H1 (cell line): Measurements from ENCODE around the gene ARL6IP1. TPM values are rescaled to one million over a fixed set of nuclear protein-coding genes. Genes with fewer than 3 reads are reported as not detected.

Experiments
- RAD21 ChIP-seq, 2 experiments: IDR thresholded peaks in 1 of 2; conservative IDR thresholded peaks in 1 of 2; 2 replicates each; pipeline ENCODE4 v1.6.1; 2011; ENCODE audit warnings: low read depth in 2 of 2, low read length in 2 of 2, improper control_type of control experiment in 1 of 2, inconsistent platforms in 1 of 2, mild to moderate bottlenecking in 1 of 2, moderate library complexity in 1 of 2
- SIN3A ChIP-seq, 2 experiments: IDR thresholded peaks in 1 of 2; conservative IDR thresholded peaks in 1 of 2; 2 replicates each; pipeline ENCODE4 v1.6.1; 2011 to 2012; ENCODE audit warnings: low read length in 2 of 2, improper control_type of control experiment in 1 of 2, low read depth in 1 of 2, mild to moderate bottlenecking in 1 of 2
- TAF1 ChIP-seq: IDR thresholded peaks from 2 replicates; pipeline ENCODE4 v1.6.1; 2011; ENCODE audit warnings: mild to moderate bottlenecking, low read depth, low read length
- polyA plus RNA-seq, 7 experiments: library from polyadenylated mRNA; depleted of rRNA in 3 of 7; stranded (reverse) in 5 of 7; unstranded in 2 of 7; fragments of >200 nt in 5 of 7; fragments of 200-250 nt in 2 of 7; gene quantifications; 1 replicate in 5 of 7; 2 replicates in 1 of 7; 4 replicates in 1 of 7; pipeline versions ENCODE4 v1.2.1 to v1.2.3, GENCODE V29; 2011 to 2013; ENCODE audit warnings: missing spikeins in 2 of 7, mixed read lengths in 2 of 7
- total RNA-seq: library from RNA; stranded (reverse); fragmentation: NEBNext Ultra II Directional; extraction: Animal tissue kit (Norgen Biotek cat#: 25700); gene quantifications from 2 replicates; pipeline ENCODE4 v1.2.1, GENCODE V29; 2021
- TF ChIP-seq, protein P1 (sequence below): fragments of 300-600 bp; sonication (generic); IDR thresholded peaks from 2 replicates; pipeline ENCODE4 v1.7.1; 2012; ENCODE audit warnings: low read length, moderate library complexity, mild to moderate bottlenecking, inconsistent platforms; ENCODE audit not compliant: insufficient replicate concordance

ARL6IP1 gene
- total and polyA plus RNA-seq, 2 of the 8 experiments (the other 6 are each of a cell fraction or from before 2014, with no cell fraction given) = 162 to 170 TPM

DNA sequence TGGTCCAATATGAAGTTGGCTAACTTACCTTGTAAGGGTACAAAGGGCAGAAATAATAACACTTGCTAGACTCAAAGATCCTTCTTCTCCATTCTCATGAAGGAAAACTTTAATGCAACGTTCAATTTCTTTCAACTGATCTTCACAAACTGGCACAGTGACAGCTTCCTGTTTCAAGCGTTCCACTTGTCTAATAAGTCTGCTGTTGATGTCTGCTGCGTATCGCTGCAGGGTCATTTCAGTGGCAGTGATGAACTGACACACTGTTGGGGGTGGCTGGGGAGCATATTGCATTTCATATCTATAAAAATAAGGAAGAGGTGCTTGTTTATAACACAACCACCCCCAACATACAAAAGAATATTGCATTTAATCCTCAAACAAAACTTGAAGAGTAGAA lies 33.5 kb upstream of the ARL6IP1 start (continued):
- TF ChIP-seq TAF1 = no peak
- no peak for TF ChIP-seq RAD21 (IDR thresholded peaks at IDR 0.05 in 1 of 2, conservative IDR thresholded peaks at IDR 0.05 in 1 of 2; ENCODE audit: low read depth in 2 of 2, low read length in 2 of 2)
- TF ChIP-seq, protein P1, sequence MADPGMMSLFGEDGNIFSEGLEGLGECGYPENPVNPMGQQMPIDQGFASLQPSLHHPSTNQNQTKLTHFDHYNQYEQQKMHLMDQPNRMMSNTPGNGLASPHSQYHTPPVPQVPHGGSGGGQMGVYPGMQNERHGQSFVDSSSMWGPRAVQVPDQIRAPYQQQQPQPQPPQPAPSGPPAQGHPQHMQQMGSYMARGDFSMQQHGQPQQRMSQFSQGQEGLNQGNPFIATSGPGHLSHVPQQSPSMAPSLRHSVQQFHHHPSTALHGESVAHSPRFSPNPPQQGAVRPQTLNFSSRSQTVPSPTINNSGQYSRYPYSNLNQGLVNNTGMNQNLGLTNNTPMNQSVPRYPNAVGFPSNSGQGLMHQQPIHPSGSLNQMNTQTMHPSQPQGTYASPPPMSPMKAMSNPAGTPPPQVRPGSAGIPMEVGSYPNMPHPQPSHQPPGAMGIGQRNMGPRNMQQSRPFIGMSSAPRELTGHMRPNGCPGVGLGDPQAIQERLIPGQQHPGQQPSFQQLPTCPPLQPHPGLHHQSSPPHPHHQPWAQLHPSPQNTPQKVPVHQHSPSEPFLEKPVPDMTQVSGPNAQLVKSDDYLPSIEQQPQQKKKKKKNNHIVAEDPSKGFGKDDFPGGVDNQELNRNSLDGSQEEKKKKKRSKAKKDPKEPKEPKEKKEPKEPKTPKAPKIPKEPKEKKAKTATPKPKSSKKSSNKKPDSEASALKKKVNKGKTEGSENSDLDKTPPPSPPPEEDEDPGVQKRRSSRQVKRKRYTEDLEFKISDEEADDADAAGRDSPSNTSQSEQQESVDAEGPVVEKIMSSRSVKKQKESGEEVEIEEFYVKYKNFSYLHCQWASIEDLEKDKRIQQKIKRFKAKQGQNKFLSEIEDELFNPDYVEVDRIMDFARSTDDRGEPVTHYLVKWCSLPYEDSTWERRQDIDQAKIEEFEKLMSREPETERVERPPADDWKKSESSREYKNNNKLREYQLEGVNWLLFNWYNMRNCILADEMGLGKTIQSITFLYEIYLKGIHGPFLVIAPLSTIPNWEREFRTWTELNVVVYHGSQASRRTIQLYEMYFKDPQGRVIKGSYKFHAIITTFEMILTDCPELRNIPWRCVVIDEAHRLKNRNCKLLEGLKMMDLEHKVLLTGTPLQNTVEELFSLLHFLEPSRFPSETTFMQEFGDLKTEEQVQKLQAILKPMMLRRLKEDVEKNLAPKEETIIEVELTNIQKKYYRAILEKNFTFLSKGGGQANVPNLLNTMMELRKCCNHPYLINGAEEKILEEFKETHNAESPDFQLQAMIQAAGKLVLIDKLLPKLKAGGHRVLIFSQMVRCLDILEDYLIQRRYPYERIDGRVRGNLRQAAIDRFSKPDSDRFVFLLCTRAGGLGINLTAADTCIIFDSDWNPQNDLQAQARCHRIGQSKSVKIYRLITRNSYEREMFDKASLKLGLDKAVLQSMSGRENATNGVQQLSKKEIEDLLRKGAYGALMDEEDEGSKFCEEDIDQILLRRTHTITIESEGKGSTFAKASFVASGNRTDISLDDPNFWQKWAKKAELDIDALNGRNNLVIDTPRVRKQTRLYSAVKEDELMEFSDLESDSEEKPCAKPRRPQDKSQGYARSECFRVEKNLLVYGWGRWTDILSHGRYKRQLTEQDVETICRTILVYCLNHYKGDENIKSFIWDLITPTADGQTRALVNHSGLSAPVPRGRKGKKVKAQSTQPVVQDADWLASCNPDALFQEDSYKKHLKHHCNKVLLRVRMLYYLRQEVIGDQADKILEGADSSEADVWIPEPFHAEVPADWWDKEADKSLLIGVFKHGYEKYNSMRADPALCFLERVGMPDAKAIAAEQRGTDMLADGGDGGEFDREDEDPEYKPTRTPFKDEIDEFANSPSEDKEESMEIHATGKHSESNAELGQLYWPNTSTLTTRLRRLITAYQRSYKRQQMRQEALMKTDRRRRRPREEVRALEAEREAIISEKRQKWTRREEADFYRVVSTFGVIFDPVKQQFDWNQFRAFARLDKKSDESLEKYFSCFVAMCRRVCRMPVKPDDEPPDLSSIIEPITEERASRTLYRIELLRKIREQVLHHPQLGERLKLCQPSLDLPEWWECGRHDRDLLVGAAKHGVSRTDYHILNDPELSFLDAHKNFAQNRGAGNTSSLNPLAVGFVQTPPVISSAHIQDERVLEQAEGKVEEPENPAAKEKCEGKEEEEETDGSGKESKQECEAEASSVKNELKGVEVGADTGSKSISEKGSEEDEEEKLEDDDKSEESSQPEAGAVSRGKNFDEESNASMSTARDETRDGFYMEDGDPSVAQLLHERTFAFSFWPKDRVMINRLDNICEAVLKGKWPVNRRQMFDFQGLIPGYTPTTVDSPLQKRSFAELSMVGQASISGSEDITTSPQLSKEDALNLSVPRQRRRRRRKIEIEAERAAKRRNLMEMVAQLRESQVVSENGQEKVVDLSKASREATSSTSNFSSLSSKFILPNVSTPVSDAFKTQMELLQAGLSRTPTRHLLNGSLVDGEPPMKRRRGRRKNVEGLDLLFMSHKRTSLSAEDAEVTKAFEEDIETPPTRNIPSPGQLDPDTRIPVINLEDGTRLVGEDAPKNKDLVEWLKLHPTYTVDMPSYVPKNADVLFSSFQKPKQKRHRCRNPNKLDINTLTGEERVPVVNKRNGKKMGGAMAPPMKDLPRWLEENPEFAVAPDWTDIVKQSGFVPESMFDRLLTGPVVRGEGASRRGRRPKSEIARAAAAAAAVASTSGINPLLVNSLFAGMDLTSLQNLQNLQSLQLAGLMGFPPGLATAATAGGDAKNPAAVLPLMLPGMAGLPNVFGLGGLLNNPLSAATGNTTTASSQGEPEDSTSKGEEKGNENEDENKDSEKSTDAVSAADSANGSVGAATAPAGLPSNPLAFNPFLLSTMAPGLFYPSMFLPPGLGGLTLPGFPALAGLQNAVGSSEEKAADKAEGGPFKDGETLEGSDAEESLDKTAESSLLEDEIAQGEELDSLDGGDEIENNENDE = no peak
- TF ChIP-seq SIN3A (conservative IDR thresholded peaks at IDR 0.05 in 1 of 2, IDR thresholded peaks at IDR 0.05 in 1 of 2; ENCODE audit: low read depth in 1 of 2, low read length in 2 of 2) = no peak
